Upper lobe of left lung (tissue), 6 donors: ENCODE results near the gene INKA1. TPM values are rescaled to one million over a fixed set of nuclear protein-coding genes. Genes with fewer than 3 reads are reported as not detected.
"Not testable (repeated sequence)": the region's sequence is repeated elsewhere in the genome, so short reads cannot be mapped to it uniquely, and the experiment has no call there.

Source experiments
- ATAC-seq, 2 donors: fragments of 200-7000 bp; cut with Tn5 transposase; one replicate each; pipeline ENCODE4 v1.9.1; 2022; ENCODE audit warnings: mild to moderate bottlenecking in 2 of 2, moderate library complexity in 2 of 2; ENCODE audit not compliant: low FRiP score in 2 of 2
- DNase-seq, 2 donors: peaks; one replicate each; pipeline ENCODE4 v3.0.0-alpha.2; 2019 to 2020
- H3K27ac ChIP-seq, 4 donors: fragments of 200-600 bp; sonication (generic); one replicate each; pipeline ENCODE4 v1.5.1; 2016 to 2019
- H3K27me3 ChIP-seq, 4 donors: fragments of 200-600 bp; sonication (generic); one replicate each; pipeline ENCODE4 v1.5.1; 2017 to 2019
- H3K36me3 ChIP-seq, 4 donors: fragments of 200-600 bp; sonication (generic); one replicate each; pipeline ENCODE4 v1.5.1; 2016 to 2019
- H3K4me1 ChIP-seq, 4 donors: fragments of 200-600 bp; sonication (generic); one replicate each; pipeline ENCODE4 v1.5.1; 2018 to 2019
- H3K4me3 ChIP-seq, 4 donors: fragments of 200-600 bp; sonication (generic); one replicate each; pipeline ENCODE4 v1.5.1; 2017 to 2019; ENCODE audit warnings: mild to moderate bottlenecking in 2 of 4, moderate library complexity in 1 of 4
- H3K9me3 ChIP-seq, 4 donors: fragments of 200-600 bp; sonication (generic); one replicate each; pipeline ENCODE4 v1.5.1; 2018 to 2019
- EP300 ChIP-seq, 4 donors: sonication (generic); formaldehyde crosslinking; IDR thresholded peaks; one replicate each; pipeline ENCODE4 v1.5.1; 2017; ENCODE audit warnings: antibody characterized with exemption in 4 of 4, control low read depth in 2 of 4
- POLR2A ChIP-seq, 4 donors: fragments of 450-650 bp; IDR thresholded peaks; one replicate each; pipeline ENCODE4 v1.5.1; 2016 to 2017; ENCODE audit warnings: antibody characterized with exemption in 4 of 4, mild to moderate bottlenecking in 2 of 4
- POLR2AphosphoS5 ChIP-seq, 2 donors: sonication (generic); formaldehyde crosslinking; IDR thresholded peaks; one replicate each; pipeline ENCODE4 v1.5.1; 2017; ENCODE audit warnings: antibody characterized with exemption in 2 of 2
- WGBS, 2 donors: methylation state at CpG; one replicate each; pipeline ENCODE4 v1.1.5; 2017 to 2018; 5-methylcytosine and 5-hydroxymethylcytosine counted together
- total RNA-seq, 6 donors: library from RNA; depleted of rRNA in 4 of 6; stranded (reverse); fragments of >200 nt in 4 of 6; gene quantifications; one replicate each; pipeline versions ENCODE4 v1.1.0 to v1.2.1, GENCODE V29; 2016 to 2021
- TF ChIP-seq, protein P1 (sequence below), 6 experiments: fragments of 450-650 bp in 4 of 6; fragments of 200-600 bp in 2 of 6; sonication (generic) in 2 of 6; IDR thresholded peaks; one replicate each; pipeline ENCODE4 v1.5.1; 2016 to 2019; ENCODE audit warnings: antibody characterized with exemption in 6 of 6
- donor health status: DM: no; HTN: no; CAD: no; lungs with moderate emphysema.
- donor health status: DM: no; HTN: yes; CAD: no; lungs with severe emphysema.

The INKA1 gene
- total RNA-seq, 6 donors from 2014 or later = 5.0 to 13.6 (median 7.4) TPM

DNA sequence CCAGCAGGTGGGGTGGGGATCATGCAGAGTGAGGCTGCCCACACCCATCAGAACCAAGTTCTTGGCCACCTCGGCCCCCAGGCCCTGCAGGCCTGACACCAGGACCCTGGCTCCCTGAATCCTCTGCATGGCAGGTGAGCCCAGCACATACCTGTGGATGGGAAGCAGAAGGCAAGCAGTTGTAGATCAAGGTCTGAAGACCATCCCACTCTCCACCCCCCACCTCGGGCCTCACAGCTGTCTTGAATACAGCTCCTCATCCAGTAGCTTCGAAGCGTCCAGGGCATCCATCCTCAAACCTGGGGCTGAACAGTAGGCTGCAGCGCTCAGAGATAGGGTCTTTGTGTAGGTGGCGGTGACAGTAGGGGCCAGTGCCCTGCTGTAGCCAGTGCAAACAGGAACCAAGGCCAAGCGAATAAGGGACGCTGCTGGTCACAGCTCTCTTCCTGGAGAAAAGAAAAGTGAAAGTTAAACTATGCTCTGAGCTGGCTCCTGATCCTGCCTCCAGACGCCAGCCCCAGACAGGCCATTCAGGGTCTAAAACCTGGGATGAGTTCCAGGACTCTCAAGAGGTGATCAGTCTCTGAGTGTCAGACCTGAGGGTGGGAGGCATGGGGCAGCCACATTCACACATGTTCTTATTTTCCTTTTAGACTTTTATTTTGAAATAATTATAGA is 10.6 kb downstream of the INKA1 start, which contains the start of gene UBA7:
UBA7 (minus strand) TSS at position 457 of the 678 bp plus-strand sequence; CDS start at position 291, 166 bp downstream.
- H3K36me3 ChIP-seq = peaks cover 0 to 37% (median 32%) of the 10 kb centered on the region in 4 donors
- H3K4me1 ChIP-seq = peaks cover 23 to 40% (median 38%) of the 10 kb centered on the region in 4 donors
- no peaks in the 10 kb centered on the region for H3K27me3 ChIP-seq
- 4 to 6% methylated on average over 5 to 7 of the region's 9 CpGs for WGBS, 2 donors
- DNase-seq (peak; percentile 55 to 81), ATAC-seq (peak; percentile 88 to 91)
- H3K9me3 ChIP-seq = no peaks in the 10 kb centered on the region
- peak within 1 kb of the TSS; percentile 86 to 95 (median 88) for H3K27ac ChIP-seq
- peak within 1 kb of the TSS; percentile 37 to 73 (median 51) for H3K4me3 ChIP-seq
- TF ChIP-seq POLR2A (IDR thresholded peaks at IDR 0.05) = peak in 1 of 4 donors; percentile 45
- peak; percentile 22 to 58 for TF ChIP-seq POLR2AphosphoS5 (IDR thresholded peaks at IDR 0.05)
- no peak for TF ChIP-seq EP300 (IDR thresholded peaks at IDR 0.05)
- TF ChIP-seq, protein P1, sequence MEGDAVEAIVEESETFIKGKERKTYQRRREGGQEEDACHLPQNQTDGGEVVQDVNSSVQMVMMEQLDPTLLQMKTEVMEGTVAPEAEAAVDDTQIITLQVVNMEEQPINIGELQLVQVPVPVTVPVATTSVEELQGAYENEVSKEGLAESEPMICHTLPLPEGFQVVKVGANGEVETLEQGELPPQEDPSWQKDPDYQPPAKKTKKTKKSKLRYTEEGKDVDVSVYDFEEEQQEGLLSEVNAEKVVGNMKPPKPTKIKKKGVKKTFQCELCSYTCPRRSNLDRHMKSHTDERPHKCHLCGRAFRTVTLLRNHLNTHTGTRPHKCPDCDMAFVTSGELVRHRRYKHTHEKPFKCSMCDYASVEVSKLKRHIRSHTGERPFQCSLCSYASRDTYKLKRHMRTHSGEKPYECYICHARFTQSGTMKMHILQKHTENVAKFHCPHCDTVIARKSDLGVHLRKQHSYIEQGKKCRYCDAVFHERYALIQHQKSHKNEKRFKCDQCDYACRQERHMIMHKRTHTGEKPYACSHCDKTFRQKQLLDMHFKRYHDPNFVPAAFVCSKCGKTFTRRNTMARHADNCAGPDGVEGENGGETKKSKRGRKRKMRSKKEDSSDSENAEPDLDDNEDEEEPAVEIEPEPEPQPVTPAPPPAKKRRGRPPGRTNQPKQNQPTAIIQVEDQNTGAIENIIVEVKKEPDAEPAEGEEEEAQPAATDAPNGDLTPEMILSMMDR (IDR thresholded peaks at IDR 0.05) = no peak

- not testable (repeated sequence) for ATAC-seq, H3K36me3 ChIP-seq, H3K9me3 ChIP-seq, H3K27me3 ChIP-seq, H3K4me1 ChIP-seq, H3K4me3 ChIP-seq, H3K27ac ChIP-seq, DNase-seq
- WGBS, 2 donors = 84 to 95% methylated on average over 3 of the region's 3 CpGs
These were observed 20.1 kb downstream of the INKA1 start for GRCh38 chr3:49823131-49823530.

- no peak for ATAC-seq
- WGBS, 2 donors = 82 to 92% methylated on average over 6 of the region's 6 CpGs
These were observed 23.0 kb downstream of the INKA1 start for GRCh38 chr3:49826016-49826415.

GRCh38 chr3:49831341-49831740 is 28.3 kb downstream of the INKA1 start:
- 50 to 84% methylated on average over 3 of the region's 3 CpGs for WGBS, 2 donors
- H3K4me3 ChIP-seq = no peak overlapping the region
- H3K9me3 ChIP-seq = no peaks in the 10 kb centered on the region
- TF ChIP-seq POLR2A (IDR thresholded peaks at IDR 0.05) (no peak), POLR2AphosphoS5 (IDR thresholded peaks at IDR 0.05) (no peak), EP300 (IDR thresholded peaks at IDR 0.05) (no peak)
- TF ChIP-seq, protein P1 (IDR thresholded peaks at IDR 0.05) = no peak
- ATAC-seq (no peak), DNase-seq (no peak)
- no peaks in the 10 kb centered on the region for H3K4me1 ChIP-seq
- no peaks in the 10 kb centered on the region for H3K27me3 ChIP-seq
- peaks cover 0 to 8% (median 0%) of the 10 kb centered on the region in 4 donors for H3K36me3 ChIP-seq
- H3K27ac ChIP-seq = no peak overlapping the region

More at GRCh38 chr3:49826016-49826415, 23.0 kb downstream of the INKA1 start:
- TF ChIP-seq, protein P1 (IDR thresholded peaks at IDR 0.05) = no peak
- no peak for TF ChIP-seq EP300 (IDR thresholded peaks at IDR 0.05)
- no peak for TF ChIP-seq POLR2AphosphoS5 (IDR thresholded peaks at IDR 0.05)
- TF ChIP-seq POLR2A (IDR thresholded peaks at IDR 0.05) = no peak
- peaks cover 0 to 8% (median 0%) of the 10 kb centered on the region in 4 donors for H3K36me3 ChIP-seq
- no peak overlapping the region for H3K27ac ChIP-seq
- DNase-seq = no peak
- no peaks in the 10 kb centered on the region for H3K4me1 ChIP-seq
- H3K4me3 ChIP-seq = no peak overlapping the region
- H3K9me3 ChIP-seq = no peaks in the 10 kb centered on the region
- no peaks in the 10 kb centered on the region for H3K27me3 ChIP-seq

DNA sequence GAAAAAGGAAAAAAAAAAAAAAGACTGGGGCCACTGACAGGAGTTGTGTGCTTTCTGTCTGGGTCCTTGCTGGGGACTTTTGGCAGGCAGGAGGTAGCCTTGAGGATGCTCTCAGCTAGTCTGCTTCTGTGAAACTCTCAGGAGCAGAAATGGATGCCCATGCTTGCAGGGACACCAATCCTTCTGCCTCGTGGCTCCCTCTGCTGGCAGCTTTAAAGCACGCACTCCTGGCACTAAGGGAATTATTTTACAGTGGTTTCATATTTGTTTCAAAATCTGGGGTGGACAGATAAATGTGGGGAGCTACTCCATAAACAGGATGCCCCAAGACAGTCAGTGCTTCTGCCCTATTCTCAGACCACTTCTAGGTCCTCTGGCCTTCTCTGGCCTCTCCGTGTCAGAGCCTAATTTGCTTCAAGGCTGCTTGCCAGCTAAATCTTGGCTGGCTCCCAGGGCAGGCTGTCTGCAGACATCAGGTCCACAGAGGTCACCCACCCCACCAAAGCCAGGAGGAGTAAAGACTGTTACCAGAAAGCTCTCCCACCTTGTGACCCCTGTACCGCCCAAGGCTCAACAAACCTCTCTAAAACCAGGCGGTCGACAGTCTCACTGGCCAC is 36.2 kb downstream of the INKA1 start:
- peaks cover 6 to 13% (median 8%) of the 10 kb centered on the region in 4 donors for H3K4me1 ChIP-seq
- WGBS, 2 donors = 31 to 32% methylated on average over 6 of the region's 6 CpGs
- TF ChIP-seq, protein P1 (IDR thresholded peaks at IDR 0.05) = peak; percentile 79 to 90 (median 88)
- no peak for TF ChIP-seq EP300 (IDR thresholded peaks at IDR 0.05)
- H3K4me3 ChIP-seq = no peak overlapping the region
- H3K27me3 ChIP-seq = no peaks in the 10 kb centered on the region
- no peaks in the 10 kb centered on the region for H3K9me3 ChIP-seq
- H3K36me3 ChIP-seq = no peaks in the 10 kb centered on the region
- peak overlapping the region in 2 of 4 donors; percentile 23 to 24 for H3K27ac ChIP-seq
- ATAC-seq (peak; percentile 82 to 93), DNase-seq (peak in 1 of 2 donors; percentile 83)
